WI38 (cell line): ENCODE data around the gene RHBDL2.
"Not testable (repeated sequence)": the region's sequence is repeated elsewhere in the genome, so short reads cannot be mapped to it uniquely, and the experiment has no call there.

ENCODE experiments used
- H3K4me3 ChIP-seq: 2 replicates; pipeline ENCODE4 v1.5.1; 2011; ENCODE audit warnings: low read depth, mild to moderate bottlenecking, control low read depth, low read length
- TF ChIP-seq, protein P1 (sequence below): IDR thresholded peaks from 2 replicates; pipeline ENCODE4 v1.5.1; 2012; ENCODE audit warnings: low read depth, mild to moderate bottlenecking, control low read depth, low read length

Gene RHBDL2, protein sequence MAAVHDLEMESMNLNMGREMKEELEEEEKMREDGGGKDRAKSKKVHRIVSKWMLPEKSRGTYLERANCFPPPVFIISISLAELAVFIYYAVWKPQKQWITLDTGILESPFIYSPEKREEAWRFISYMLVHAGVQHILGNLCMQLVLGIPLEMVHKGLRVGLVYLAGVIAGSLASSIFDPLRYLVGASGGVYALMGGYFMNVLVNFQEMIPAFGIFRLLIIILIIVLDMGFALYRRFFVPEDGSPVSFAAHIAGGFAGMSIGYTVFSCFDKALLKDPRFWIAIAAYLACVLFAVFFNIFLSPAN

GRCh38 chr1:38941527-38942019 lies at the start of gene RHBDL2:
Gene RHBDL2, minus strand, starts transcription at chr1:38941830. Its CDS starts 22,618 bp downstream, at chr1:38919212.
- H3K4me3 ChIP-seq: 0 out of 2 replicates have a peak within 1 kb of the TSS, but pooled peaks have one; percentile 3
- TF ChIP-seq, protein P1, sequence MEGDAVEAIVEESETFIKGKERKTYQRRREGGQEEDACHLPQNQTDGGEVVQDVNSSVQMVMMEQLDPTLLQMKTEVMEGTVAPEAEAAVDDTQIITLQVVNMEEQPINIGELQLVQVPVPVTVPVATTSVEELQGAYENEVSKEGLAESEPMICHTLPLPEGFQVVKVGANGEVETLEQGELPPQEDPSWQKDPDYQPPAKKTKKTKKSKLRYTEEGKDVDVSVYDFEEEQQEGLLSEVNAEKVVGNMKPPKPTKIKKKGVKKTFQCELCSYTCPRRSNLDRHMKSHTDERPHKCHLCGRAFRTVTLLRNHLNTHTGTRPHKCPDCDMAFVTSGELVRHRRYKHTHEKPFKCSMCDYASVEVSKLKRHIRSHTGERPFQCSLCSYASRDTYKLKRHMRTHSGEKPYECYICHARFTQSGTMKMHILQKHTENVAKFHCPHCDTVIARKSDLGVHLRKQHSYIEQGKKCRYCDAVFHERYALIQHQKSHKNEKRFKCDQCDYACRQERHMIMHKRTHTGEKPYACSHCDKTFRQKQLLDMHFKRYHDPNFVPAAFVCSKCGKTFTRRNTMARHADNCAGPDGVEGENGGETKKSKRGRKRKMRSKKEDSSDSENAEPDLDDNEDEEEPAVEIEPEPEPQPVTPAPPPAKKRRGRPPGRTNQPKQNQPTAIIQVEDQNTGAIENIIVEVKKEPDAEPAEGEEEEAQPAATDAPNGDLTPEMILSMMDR: no peak

- H3K4me3 ChIP-seq: peak within 1 kb of the TSS; percentile 91
- TF ChIP-seq, protein P1: no peak
Observed at GRCh38 chr1:38990738-38991637, 49.4 kb upstream of the RHBDL2 start, which contains the start of gene AKIRIN1. Gene AKIRIN1, plus strand, starts transcription at chr1:38991276. Its CDS starts 105 bp downstream, at chr1:38991381.

DNA sequence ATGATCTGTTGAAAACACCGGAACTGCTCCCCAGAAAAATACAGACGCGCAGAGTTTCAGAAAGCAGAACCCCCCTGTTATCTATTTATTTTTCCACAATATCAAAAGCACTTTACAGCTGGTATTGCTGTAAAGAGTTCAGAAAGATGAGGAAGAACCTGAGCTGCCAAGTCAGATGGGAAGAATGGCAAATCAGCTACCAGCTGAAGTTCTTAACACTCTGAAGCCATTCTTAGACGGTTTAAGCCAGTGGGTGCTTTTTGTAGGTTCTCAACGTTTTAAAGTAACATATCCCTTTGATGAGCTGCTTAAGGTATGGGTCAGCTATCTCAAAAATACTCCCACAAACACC lies 48.7 kb upstream of the RHBDL2 start:
- peak overlapping the region; percentile 63 for H3K4me3 ChIP-seq
- TF ChIP-seq, protein P1: no peak

GRCh38 chr1:38989979-38990378 lies 48.3 kb upstream of the RHBDL2 start:
- TF ChIP-seq, protein P1: no peak
- H3K4me3 ChIP-seq: no peak overlapping the region

DNA sequence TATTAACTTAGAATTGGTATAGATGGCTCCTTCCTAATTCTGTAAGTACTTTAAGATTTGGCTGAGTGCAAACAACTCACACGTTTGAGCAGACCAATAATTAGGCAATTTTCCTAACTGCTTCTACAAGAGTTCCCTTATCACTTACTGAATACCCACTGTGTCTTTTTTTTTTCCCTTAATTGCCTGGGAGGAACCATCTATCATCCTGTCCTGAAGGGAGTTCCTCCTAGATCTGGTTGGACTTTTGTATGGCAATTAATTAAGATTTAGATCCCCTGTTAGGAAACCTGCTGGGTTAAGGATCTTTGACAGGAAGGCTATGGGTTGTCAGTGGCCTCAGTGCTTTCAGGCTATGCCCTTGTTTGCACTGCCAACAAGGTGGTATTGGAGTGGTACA lies 37.8 kb upstream of the RHBDL2 start:
- not testable (repeated sequence) for H3K4me3 ChIP-seq

DNA sequence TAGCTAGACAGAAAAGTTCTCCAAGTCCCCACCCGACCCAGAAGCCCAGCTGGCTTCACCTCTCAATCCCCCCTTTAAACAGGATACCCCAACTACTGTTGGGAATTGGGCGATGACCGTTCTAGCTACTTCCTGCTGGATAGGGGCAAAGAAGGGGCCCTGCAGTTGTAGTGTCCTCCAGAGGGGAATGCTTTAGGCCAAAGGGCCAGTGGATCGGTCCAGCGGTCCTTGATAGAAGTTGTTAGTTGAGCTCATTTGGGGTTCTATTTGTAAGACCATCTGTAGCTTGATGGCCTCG lies 36.6 kb upstream of the RHBDL2 start:
- H3K4me3 ChIP-seq: not testable (repeated sequence)

GRCh38 chr1:38977399-38978244 lies 36.0 kb upstream of the RHBDL2 start:
- H3K4me3 ChIP-seq: not testable (repeated sequence)

- H3K4me3 ChIP-seq: no peak overlapping the region
- TF ChIP-seq, protein P1: no peak
Observed at GRCh38 chr1:38973659-38974437, 32.2 kb upstream of the RHBDL2 start.

- H3K4me3 ChIP-seq: not testable (repeated sequence)
Observed at GRCh38 chr1:38973145-38973544, 31.5 kb upstream of the RHBDL2 start.
